Activated CD4-positive, alpha-beta T cell treated with anti-CD3 and anti-CD28 coated beads for 1 hour (primary cell): Measurements from ENCODE around the gene TAF1C.

Experiments used
- DNase-seq: peaks from one replicate; pipeline ENCODE4 v3.0.0-alpha.2; 2020

The TAF1C gene

DNA sequence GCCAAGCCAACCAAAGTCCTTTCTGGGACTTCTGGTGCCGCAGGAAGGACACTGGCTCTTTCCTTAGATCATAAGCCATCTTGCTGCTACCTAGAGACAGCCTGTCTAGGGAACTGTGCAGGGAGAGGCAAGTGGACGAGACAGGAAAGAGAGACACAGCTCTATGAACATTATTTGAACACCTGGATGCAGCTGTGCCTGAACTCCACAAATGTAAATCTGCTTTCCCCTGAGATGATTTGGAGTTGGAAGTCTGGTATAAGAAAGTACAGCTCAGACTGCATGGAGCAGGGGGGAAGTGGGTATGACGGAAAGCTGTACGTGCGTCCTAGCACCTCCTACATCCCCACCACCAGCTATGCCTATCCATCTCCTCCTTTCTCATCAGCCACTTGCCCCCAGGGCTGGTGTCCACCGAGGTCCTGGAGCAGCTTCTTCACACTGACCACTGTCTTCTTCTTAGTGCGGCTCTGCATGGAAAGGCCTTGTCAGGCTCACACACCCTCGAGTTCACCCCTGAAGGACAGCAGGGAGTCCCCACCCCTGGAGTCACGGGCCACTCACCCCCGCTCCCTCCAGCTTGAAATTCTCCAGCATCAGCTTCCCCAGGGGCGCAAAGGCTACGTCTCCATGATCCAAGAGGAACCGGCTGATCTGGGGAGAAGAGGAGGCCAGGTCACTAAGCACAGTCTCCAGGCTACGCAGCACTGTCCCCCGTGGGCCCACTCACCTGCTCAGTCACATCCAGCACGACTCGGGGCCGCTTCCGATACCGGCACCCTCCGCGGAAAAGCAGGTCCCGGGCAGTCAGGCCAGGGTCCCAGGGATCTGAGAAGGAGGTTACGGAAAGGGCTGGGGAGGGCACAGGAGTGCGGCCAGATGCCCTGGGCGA lies 3.9 kb downstream of the TAF1C start:
- DNase-seq = no peak

DNA sequence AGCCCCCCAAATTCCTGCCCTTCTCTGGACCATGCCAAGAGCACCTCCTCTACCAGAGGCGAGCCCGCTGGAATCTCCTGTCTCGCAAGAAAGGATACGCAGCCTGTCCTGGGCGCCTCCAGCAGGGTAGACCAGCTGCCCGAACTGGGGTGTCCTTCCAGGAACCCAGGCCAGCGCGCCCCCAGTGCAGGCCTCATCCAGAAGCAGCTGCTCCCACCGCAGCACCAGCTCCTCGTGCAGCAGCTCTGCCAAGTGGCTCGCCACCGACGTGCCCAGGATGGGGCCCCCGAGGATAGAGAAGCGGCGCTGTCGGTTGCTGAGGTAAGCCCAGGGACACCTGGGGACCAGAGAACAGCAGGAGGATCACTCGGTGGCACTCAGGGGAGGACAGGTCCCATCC lies 4.8 kb downstream of the TAF1C start:
- no peak for DNase-seq

DNA sequence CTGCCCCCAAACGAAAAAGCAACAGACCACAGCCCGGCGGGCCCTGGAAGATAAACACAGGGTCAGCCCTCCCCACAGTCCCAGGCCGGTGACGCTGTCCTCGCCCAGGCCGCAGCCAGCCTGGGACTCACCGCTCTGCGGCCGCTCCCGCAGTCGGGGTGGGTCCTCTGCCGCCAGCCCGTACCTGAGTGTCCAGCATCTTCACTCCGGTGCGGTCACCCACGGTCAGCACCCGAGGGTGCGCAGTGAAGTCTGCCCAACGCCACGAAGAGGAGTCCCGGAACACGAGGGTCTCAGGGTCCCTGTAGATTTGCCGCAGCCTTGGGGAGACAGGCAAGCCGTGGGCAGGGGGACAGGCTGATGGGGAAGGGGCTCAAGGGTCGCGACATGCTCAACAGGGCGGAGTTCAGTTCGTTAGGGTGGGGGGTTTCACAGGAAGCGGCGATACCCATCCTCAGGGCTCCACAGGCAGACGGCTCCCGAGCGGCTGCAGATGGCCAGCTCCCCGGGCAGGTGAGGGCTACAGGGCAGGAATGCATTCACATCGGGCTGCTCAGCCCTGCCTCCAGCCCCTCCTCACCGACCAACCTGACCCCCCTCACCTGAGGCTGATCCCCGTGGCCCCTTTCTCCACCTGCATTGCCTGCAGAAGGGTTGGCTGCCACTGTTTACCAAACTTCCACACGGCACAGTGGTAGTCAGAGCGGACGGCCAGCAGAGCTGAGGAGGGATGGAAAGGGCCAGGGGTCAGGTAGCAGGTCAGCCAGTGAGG lies 5.5 kb downstream of the TAF1C start:
- no peak for DNase-seq

DNA sequence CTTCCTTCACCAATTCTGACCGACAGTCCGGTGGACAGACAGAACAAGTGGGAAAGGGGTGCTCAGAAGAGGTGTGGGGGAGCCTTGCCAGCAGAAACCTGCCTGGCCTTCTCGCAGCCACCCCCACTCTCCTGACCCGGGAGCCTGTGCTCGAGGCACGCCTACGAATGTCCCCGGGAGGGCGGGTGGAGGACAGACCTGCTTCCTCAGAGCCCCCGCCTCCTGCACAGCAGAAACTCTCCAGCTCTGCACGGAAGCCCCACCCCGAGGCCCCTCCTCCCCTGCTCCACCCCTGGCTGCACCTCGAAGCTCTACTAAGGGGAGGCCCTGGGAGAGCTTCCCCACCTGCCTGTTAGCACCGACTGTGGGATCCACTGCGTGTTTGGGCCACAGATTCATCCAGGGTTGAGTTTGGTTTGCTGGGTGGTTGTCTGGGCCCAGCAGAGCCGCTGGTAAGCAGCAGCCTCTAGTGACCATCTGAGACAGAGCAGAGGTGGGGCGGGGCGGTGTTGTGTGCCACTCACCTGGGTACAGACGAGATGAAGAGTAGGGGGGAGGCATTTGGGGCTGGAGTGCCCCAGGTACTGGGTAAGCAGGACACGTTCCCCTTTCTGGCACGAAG lies 6.2 kb downstream of the TAF1C start:
- DNase-seq = no peak

DNA sequence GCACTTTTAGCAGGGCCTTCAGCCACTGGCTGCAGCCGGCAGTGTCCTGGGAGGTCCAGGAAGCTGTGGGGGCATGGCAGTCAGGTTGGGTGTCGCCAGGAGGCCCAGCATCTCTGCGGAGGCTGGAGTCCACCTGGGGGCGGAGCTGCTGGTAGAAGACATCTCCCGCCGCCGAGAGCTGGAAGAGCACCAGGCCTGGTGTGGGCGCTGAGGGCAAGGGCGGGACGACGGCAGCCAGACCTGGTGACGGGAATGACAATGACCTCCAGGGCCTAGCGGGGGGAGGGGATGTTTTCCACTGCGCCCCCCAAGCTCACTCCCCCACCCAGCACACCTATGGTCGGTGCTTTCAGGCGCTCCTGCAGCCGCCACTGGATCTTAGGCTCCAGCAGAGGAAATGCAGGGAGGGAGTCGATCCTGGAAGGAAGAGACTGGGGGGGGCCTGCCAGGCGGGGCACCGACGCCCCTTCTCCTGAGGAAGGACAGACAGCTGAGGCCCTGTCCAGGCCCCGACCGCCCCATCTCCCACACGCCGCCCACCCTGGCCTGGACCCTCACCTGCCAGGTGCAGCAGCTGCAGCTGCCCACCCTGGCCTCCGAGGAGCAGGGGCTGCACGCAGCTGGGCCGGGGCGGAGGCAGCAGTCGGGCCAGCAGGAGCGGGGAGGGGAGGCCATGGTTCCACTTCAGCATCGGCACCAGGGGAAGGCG lies 7.1 kb downstream of the TAF1C start:
- no peak for DNase-seq

DNA sequence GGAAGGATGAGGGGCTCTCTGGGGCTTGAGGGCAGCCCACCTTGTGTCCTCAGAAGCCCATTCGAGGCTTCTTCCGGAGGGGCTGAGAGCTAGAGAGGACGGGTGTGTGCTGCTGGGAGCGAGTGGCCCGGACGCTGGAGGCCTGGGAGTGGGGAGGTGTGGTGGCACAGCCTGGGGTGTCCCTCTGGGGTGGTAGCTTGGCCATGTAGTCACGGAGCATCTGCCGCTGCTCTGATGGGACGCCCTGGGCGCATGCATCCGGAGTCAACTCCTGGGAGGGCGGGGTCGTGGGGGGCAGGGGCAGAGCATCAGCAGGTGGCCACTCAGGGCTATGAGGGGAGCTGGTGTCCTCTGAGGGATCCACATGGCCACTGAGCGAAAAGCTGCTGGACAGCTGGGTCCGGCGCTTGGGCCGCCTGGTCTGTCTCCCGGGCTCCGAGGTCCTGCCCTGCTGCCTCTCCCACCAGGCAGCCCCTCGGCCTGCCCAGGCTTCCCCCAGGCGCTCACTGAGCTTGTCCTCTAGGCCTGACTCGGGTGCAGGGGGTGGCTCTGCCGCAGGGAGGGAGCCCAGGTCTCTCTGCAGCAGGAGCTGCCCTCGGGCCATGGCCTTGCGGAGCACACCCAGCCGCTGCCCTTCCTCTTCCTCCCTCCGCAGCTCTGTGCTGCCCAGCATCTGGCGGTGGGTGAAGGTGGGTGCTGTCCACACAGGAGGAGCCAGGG lies 7.8 kb downstream of the TAF1C start:
- no peak for DNase-seq

DNA sequence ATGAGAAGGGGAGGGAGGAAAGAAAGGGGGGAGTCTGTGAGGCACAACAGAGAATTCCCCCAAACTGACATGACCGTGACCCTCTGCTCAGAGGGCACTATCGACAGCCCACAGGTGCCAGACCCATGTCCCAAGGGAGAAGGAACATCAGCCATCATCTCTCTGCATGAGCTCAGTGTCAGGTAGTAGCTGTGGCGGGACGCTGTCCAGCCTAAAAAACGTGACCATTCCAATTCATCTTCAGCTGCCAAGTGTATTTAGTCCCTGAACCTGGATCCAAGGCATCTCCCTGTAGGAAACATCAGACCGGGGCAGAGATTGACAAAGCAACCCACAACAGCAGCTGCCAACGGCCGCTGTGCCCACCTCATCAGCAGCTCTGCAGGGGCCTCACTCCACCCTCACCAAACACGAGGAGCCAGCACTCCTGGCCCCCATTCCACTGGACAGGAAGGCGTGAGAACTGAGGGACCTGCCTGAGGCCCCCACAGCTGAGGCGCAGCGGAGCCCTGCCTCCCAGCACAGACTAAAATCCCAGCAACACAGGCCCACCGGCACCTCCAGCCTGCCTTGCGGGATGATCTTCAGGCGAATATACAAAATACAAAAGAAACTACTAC lies 8.6 kb downstream of the TAF1C start:
- DNase-seq = no peak

DNA sequence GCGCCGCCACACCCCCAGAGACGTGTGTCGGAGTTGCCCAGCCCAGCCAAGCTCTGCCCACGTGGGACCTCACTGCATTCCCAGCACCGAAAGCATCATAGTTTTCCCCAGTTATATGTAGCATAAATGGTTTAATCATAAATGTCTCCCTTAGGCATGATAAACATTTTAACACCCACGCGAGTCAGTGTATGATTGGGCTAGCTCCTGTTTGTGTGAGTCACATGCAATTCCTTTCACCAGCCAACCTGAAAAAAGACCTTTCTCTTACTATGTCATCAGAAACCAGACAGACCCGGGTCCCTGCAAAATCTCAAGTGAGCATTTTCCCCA lies 9.2 kb downstream of the TAF1C start:
- DNase-seq = no peak

DNA sequence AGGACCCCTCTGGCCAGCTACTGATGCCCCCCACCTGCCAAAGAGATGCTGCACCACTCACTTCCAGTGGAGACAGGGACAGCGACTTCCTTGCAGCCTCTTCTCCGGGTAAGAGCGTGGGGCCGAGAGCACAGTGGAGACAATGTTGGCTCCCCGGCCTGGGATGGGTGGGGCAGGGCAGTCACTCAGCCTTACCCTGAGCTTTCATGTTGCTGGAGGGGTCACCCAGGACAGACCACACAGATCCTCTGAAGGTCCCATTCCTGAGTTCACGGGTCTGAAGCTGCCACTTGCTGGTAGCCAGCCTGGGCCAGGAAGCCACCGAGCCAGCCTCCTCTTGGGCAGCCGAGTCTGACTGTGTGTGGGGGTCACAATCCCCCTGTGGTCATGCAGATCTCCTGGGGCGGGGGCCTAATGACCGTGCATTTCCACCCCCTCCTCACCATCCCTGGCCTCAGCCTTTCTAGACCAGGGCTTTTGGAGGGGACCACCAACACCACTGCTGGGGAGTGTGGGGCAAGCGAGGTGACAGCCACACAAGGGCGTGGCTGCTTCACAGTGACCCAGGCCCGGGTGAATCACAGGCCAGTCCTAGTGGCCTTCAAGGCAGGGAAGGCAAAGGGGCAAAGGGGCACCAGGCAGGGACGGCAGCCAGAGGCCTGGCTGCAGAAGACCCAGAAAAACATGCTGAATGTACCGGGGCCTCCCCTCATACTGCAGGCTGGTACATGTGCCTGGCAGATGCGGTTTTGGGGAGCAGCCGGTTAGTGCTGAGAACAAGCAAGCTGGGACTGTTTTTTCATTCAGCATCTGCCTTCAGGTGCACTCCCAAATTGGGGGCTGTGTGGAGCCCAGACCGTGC lies 10.4 kb downstream of the TAF1C start:
- no peak for DNase-seq

DNA sequence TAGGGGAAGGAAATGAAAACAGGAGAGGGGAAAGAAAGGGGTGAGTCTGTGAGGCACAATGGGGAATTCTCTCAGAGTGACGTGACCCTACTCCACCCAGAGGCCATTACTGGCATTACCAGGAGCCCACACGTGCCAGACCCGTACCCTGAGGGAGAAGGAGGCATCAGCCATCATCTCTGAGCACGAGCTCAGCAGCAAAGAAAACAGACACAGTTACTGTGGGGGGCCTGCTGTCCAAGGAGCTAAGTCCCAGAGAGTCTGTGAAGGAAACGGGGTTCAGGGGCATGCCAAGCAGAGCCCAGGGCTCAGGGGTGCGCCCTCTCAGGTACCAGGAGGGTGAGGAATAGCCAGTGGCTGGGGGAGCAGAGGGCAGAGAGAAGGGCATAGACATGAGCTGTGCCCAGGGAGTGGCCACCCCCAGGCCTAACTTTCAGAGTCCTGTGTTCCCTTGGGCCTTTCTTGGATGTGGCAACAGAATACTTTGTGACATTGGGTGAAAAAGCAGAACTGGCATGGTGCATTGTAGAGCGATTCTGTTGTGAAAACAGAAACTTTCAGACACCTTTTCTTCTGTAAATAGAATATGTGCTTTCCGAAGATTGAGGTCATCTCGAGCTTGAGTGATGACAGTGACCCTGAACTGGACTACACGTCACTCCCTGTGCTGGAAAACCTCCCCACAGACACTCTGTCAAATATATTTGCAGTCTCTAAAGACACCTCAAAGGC lies 11.3 kb downstream of the TAF1C start:
- peak; percentile 51 for DNase-seq

DNA sequence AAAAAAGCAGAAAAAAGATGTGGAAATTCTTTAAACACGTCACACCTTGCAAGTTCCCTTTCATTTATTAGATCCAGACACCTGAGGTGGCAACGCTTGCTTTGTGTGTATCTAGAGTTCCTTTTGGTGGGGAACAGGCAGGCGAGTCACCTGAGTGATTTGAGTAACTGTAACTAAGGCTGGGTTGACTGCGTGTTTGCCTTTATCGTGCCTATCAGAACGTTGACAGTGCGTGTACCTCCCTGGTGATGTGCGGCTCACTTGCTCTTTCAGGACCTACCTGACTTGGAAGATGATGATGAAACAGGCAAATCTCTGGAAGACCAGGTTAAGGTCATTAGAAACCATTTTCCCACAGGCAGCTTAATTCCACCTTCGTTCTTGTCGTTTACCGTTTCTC lies 12.5 kb downstream of the TAF1C start:
- no peak for DNase-seq

DNA sequence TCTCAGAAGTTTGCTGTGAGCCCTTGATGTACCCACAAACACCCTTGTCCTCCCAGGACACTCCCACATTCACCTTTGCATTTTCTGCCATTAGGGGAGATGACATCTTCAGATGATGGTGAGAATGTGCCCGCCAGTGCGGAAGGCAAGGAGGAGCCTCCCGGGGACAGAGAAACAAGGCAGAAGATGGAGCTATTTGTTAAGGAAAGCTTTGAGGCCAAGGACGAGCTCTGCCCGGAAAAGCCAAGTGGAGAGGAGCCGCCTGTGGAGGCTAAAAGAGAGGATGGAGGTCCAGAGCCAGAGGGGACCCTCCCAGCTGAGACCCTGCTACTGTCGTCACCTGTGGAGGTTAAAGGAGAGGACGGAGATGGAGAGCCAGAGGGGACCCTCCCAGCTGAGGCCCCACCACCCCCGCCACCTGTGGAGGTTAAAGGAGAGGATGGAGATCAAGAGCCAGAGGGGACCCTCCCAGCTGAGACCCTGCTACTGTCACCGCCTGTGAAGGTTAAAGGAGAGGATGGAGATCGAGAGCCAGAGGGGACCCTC lies 17.0 kb downstream of the TAF1C start:
- no peak for DNase-seq

DNA sequence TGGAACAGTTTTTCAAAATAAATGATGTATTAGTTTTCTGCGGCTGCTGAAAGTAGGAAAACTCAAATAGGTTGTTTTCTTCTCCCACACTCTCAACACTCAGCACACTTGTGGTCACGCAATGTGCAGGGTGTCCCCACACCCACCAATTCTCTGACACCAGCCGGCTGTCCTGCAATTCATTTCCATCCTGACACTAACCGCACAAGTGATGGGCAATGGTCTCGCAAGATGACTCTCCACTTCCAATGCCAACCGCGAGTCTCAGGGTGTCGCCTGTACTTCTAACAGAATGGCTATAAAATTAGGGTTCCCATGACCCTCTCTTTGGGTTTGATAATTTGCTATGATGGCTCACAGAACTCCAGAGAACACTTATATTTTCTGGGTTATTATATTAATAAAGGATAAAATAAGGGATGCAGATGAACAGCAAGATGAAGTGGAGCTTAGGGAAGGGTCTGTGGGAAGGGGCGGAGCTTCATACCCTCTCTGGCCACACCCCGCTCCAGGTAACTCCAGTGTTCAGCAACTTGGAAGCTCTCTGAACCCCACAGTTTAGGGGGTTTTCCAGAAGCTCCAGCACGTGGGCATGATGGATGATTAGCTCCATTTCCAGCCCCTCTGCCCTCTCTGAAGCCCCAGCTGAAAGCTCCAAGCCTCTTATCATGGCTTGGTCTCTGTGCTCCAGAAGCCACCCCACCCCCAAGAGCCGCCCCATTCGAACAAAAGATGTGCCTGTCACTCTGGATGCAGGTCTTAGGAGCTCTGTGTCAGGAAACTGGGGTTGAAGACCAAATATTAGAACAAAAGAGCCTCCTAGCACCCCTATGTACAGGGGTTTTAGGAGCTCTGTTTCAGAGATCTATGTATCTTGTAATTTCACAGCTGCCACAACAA lies 19.8 kb downstream of the TAF1C start:
- DNase-seq = no peak

DNA sequence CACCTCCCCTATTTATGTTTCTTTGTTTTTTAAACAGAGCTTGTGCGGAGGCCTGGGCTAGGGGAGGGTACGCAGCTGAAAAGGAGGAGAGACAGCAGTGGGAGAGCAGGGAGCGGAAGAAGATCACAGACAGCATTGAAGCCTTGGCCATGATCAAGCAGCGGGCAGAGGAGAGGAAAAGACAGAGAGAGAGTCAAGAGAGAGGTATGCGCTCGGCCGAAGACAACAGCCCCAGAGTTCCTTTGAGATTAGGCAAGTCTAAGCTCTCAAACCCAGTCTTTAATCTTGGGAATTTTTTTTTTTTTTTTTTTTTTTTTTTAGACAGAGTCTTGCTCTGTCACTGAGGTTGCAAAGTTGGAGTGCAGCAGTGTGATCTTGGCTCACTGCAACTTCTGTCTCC lies 21.1 kb downstream of the TAF1C start:
- no peak for DNase-seq

DNA sequence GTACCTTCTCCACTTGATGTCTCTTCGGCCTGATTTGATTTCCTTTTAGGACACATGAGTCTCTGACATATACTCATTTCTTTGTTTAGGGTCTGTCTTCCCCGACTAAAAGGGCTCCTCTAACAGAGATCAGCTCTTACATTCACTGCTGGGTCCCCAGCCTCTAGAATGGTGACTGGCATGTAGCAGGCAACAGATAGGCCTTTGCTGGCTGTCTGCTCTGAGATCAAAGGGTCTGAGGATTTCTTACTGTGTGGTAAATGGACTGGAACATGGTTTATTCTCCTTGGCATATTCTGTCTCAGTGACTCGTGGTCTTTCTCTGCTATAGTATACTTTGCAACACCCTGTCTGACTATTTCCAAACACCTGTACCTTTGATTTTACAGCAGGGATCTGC lies 25.1 kb downstream of the TAF1C start:
- DNase-seq = no peak

DNA sequence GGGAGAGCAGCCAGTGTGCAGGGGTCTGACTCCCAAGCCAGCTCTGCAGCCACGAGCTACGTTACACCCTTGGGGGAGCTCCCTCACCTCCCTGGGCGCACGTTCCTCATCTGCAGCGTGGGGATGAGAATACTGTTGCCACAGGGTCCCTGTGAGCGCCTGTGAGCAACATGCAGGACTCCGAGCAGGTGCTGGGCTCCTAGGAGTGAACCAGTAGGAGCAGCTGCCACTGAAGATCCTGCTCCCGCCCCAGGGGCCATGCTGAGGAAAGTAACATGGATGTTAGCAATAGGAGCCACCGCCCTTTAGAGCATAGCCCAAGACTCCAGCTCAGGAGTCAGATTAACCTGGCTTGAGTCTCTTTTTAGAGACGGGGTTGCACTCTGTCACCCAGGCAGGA lies 25.8 kb downstream of the TAF1C start:
- no peak for DNase-seq

DNA sequence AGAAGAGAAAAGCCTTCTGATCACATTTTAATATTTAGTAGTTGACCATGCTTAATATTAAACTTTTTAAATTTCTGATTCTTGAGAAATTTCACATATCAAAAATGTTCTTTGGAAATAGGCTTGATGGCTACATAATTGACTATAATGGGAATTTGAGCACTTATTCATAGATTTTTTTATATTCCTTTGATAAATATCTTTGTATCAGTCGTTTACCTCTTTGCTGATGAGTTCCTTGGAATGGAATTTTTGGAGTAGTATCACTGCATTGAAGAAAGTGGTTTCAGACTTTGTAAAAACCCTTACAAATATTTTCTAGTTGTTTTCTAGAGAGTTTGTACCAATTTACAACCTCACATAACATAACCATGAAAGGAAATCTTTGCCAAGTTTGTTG lies 27.1 kb downstream of the TAF1C start:
- no peak for DNase-seq

DNA sequence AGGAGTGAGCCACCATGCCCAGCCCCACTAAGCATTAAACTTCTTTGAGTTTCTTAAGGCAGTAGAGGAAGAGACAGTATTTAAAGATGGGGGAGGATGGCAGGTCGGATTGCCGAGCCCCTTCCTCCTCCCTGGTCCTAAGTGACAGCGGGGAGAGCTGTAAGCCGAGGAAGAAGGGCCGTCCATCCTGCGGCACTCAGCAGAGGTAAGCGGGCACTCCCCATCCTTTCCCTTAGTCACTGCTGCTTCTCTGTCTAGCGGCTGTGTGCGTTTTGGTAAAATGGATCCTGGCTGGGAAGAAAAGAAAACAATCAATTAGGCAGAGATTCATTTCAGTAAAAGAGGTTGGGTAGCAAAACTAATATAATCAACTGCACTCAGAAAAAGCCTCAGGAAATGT lies 27.9 kb downstream of the TAF1C start:
- DNase-seq = no peak

DNA sequence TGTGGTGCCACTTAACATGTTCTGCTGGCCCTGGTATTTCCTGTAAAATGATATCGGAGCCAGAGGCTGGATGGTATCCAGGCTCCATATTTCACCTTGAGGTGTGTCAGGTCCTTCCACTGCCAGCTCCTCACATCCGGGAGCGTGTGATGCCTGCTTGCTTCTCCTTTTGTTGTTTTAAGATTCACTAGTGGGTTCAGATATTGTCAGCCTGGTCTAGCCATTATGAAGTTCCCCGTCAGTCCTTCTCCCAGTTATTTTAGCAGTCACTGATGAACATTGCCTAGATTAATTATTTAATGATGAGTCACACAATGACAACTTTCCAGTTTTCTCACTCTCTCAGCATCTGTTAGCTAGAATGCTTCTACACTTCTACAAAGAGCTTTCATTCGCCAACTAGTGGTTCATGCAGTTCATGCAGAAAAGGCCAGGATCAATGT lies 30.5 kb downstream of the TAF1C start:
- DNase-seq = no peak
